Panc1 (cell line): ENCODE measurements around the gene PEX12. TPM values are rescaled to one million over a fixed set of nuclear protein-coding genes. Genes with fewer than 3 reads are reported as not detected.

ENCODE experiments used
- ATAC-seq: fragments of 200-7000 bp; cut with Tn5 transposase; 2 replicates; pipeline ENCODE4 v1.9.1; 2020; ENCODE audit warnings: mild to moderate bottlenecking, moderate library complexity
- BruUV-seq: library from RNA; stranded (reverse); fragments of 400-500 nt; replicated peaks from 2 replicates; lab custom pipeline; 2021; lab: Mats Ljungman, UMichigan
- CTCF ChIA-PET: fragments of 300-600 bp; sonication (Branson Sonifier 250); formaldehyde crosslinking; loops from one replicate; lab custom pipeline; 2022; ENCODE audit warnings: antibody characterized with exemption; lab: Charles Lee
- POLR2A ChIA-PET: fragments of 300-600 bp; sonication (Branson Sonifier 250); formaldehyde crosslinking; loops from one replicate; lab custom pipeline; 2022; ENCODE audit warnings: antibody characterized with exemption; lab: Charles Lee
- DNase-seq: peaks from one replicate; pipeline ENCODE4 v3.0.0-alpha.2; 2010; ENCODE audit warnings: low read depth, low spot score
- H3K27ac ChIP-seq: 2 replicates; pipeline ENCODE4 v1.5.1; 2011; ENCODE audit warnings: mild to moderate bottlenecking, low read length, inconsistent platforms
- H3K27me3 ChIP-seq: fragments of 200-500 bp; sonication (Bioruptor generic); 2 replicates; pipeline ENCODE4 v1.6.0; 2014; ENCODE audit warnings: low read length, inconsistent platforms; ENCODE audit not compliant: control insufficient read depth, insufficient read depth
- H3K36me3 ChIP-seq: fragments of 200-500 bp; sonication (Bioruptor generic); 2 replicates; pipeline ENCODE4 v1.5.1; 2014; ENCODE audit warnings: inconsistent platforms, mild to moderate bottlenecking, low read length, moderate library complexity; ENCODE audit not compliant: control insufficient read depth, insufficient read depth
- H3K4me1 ChIP-seq: 2 replicates; pipeline ENCODE4 v1.5.1; 2011; ENCODE audit warnings: inconsistent platforms, mild to moderate bottlenecking, low read length, moderate library complexity; ENCODE audit not compliant: control insufficient read depth, insufficient read depth
- H3K4me3 ChIP-seq, 2 experiments: 2 replicates each; pipeline ENCODE4 v1.5.1; 2011 to 2012; ENCODE audit warnings: low read depth in 2 of 2, low read length in 2 of 2, mild to moderate bottlenecking in 2 of 2, inconsistent platforms in 1 of 2, moderate library complexity in 1 of 2
- H3K9me3 ChIP-seq: fragments of 200-500 bp; sonication (Bioruptor generic); 2 replicates; pipeline ENCODE4 v1.5.1; 2014; ENCODE audit warnings: low read depth, mild to moderate bottlenecking, inconsistent platforms, low read length, moderate library complexity; ENCODE audit not compliant: control insufficient read depth, insufficient read depth
- CTCF ChIP-seq: fragments of 450-650 bp; IDR thresholded peaks from 2 replicates; pipeline ENCODE4 v1.5.1; 2017; ENCODE audit warnings: mild to moderate bottlenecking
- POLR2AphosphoS5 ChIP-seq: IDR thresholded peaks from 2 replicates; pipeline ENCODE4 v1.6.1; 2012; ENCODE audit warnings: mild to moderate bottlenecking, low read depth, low read length, moderate library complexity
- REST ChIP-seq, 2 experiments: IDR thresholded peaks; 2 replicates each; pipeline ENCODE4 v1.6.1; 2011 to 2012; ENCODE audit warnings: low read depth in 2 of 2, control low read depth in 1 of 2, low read length in 1 of 2, mild to moderate bottlenecking in 1 of 2, moderate library complexity in 1 of 2; ENCODE audit not compliant: insufficient read depth in 1 of 2
- SIN3A ChIP-seq: IDR thresholded peaks from 2 replicates; pipeline ENCODE4 v1.6.1; 2012; ENCODE audit warnings: low read depth, mild to moderate bottlenecking, low read length, moderate library complexity, borderline replicate concordance; ENCODE audit not compliant: insufficient read depth
- TCF7L2 ChIP-seq: IDR thresholded peaks from 2 replicates; pipeline ENCODE4 v1.6.1; 2011; ENCODE audit warnings: mild to moderate bottlenecking, low read depth, low read length, inconsistent platforms
- in situ Hi-C: cut with HindIII; loops from 2 replicates; pipeline ENCODE4 v1.10.0; 2016; ENCODE audit warnings: low sequenced_read_pairs, low pct_unique_long_range_greater_than_20kb
- intact Hi-C: fragments of 100-400 bp; cut with micrococcal nuclease; formaldehyde crosslinking; loops from one replicate; pipeline ENCODE4 v1.10.0; 2022; ENCODE audit not compliant: unreplicated experiment
- total RNA-seq: library from RNA; stranded (reverse); gene quantifications from one replicate; pipeline ENCODE4 v1.2.1, GENCODE V29; 2021; ENCODE audit not compliant: unreplicated experiment

The PEX12 gene
- total RNA-seq, 1 experiment from 2014 or later, result 6.6 TPM

GRCh38 chr17:35534576-35535093 lies 43.7 kb downstream of the PEX12 start:
- CTCF ChIA-PET, result interaction anchor here (1.1 kb wide), 1 partner anchor 28 kb away, joined by 13 read pairs; no protein-coding TSS in a partner anchor
- ATAC-seq (no peak), DNase-seq (no peak)
- no peak overlapping the region for H3K4me3 ChIP-seq
- no peaks in the 10 kb centered on the region for H3K9me3 ChIP-seq
- TF ChIP-seq CTCF (no peak), SIN3A (no peak), TCF7L2 (no peak), REST (IDR thresholded peaks at IDR 0.05; ENCODE audit: insufficient read depth in 1 of 2, low read depth in 2 of 2, low read length in 1 of 2) (no peak), POLR2AphosphoS5 (no peak)
- no peak overlapping the region for H3K27ac ChIP-seq
- intact Hi-C loops, result loop anchor here (10.0 kb wide), 1 partner anchor 100 kb away; the partner anchor contains the start of gene SLFN12
- POLR2A ChIA-PET, result interaction anchor here (0.6 to 0.7 kb wide), 2 partner anchors 281 to 346 kb away, joined by 3 to 5 read pairs; no protein-coding TSS in a partner anchor
- no peaks in the 10 kb centered on the region for H3K27me3 ChIP-seq
- no TSS peak for BruUV-seq
- H3K36me3 ChIP-seq, result no peaks in the 10 kb centered on the region
- in situ Hi-C loops, result loop anchor here (25.0 kb wide), 2 partner anchors 222 to 347 kb away; partner anchors contain the start of gene SLC35G3
- no peaks in the 10 kb centered on the region for H3K4me1 ChIP-seq

GRCh38 chr17:35531160-35531559 lies 47.2 kb downstream of the PEX12 start:
- ChIA-PET CTCF (no interaction called here), POLR2A (no interaction called here)
- DNase-seq (no peak), ATAC-seq (no peak)
- Histone ChIP-seq H3K27ac (no peak overlapping the region), H3K4me3 (no peak overlapping the region), H3K27me3 (no peaks in the 10 kb centered on the region), H3K36me3 (no peaks in the 10 kb centered on the region), H3K9me3 (no peaks in the 10 kb centered on the region), H3K4me1 (no peaks in the 10 kb centered on the region)
- TF ChIP-seq POLR2AphosphoS5 (no peak), REST (IDR thresholded peaks at IDR 0.05; ENCODE audit: insufficient read depth in 1 of 2, low read depth in 2 of 2, low read length in 1 of 2) (no peak), CTCF (no peak), SIN3A (no peak), TCF7L2 (no peak)
- no TSS peak for BruUV-seq
- intact Hi-C loops (loop anchor here (10.0 kb wide), 1 partner anchor 96 kb away; the partner anchor contains the start of gene SLFN12), in situ Hi-C loops (loop anchor here (25.0 kb wide), 2 partner anchors 219 to 344 kb away; partner anchors contain the start of gene SLC35G3)
